Heart right ventricle (tissue), 16 donors: ENCODE measurements around the gene ZDHHC12. TPM values are rescaled to one million over a fixed set of nuclear protein-coding genes. Genes with fewer than 3 reads are reported as not detected.

Experiments
- ATAC-seq, 8 donors: fragments of 200-7000 bp; cut with Tn5 transposase; one replicate each; pipeline ENCODE4 v1.9.1; 2020; ENCODE audit warnings: mild to moderate bottlenecking in 8 of 8, moderate library complexity in 8 of 8, moderate number of reproducible peaks in 1 of 8
- DNase-seq, 2 donors: peaks; one replicate each; pipeline ENCODE4 v3.0.0-alpha.2; 2020
- H3K27ac ChIP-seq, 10 donors: fragments of 200-600 bp; sonication (generic) in 2 of 10; one replicate each; pipeline versions ENCODE4 v1.5.0 to v1.8.0; 2020 to 2022; ENCODE audit warnings: mild to moderate bottlenecking in 3 of 10
- H3K27me3 ChIP-seq, 7 donors: fragments of 200-600 bp; one replicate each; pipeline ENCODE4 v1.8.0; 2021 to 2022; ENCODE audit warnings: mild to moderate bottlenecking in 2 of 7
- H3K36me3 ChIP-seq, 9 donors: fragments of 200-600 bp; sonication (generic) in 1 of 9; one replicate each; pipeline versions ENCODE4 v1.5.0 to v1.8.0; 2020 to 2022; ENCODE audit warnings: mild to moderate bottlenecking in 2 of 9
- H3K4me1 ChIP-seq, 9 donors: fragments of 200-600 bp; sonication (generic) in 1 of 9; one replicate each; pipeline versions ENCODE4 v1.5.0 to v1.8.0; 2020 to 2022; ENCODE audit warnings: mild to moderate bottlenecking in 4 of 9
- H3K4me3 ChIP-seq, 10 donors: fragments of 200-600 bp; sonication (generic) in 2 of 10; one replicate each; pipeline versions ENCODE4 v1.5.0 to v1.8.0; 2020 to 2022; ENCODE audit warnings: mild to moderate bottlenecking in 7 of 10, moderate library complexity in 2 of 10
- H3K9me3 ChIP-seq, 11 donors: fragments of 200-600 bp in 10 of 11; sonication (generic) in 2 of 11; one replicate each; pipeline versions ENCODE4 v1.5.0 to v1.8.0; 2013 to 2022; ENCODE audit warnings: mild to moderate bottlenecking in 2 of 11, control low read depth in 1 of 11, moderate library complexity in 1 of 11
- WGBS, 2 donors: extraction: QIAGEN DNeasy Blood & Tissue Kit; methylation state at CpG; one replicate each; pipeline ENCODE4 v1.1.7; 2013; ENCODE audit warnings: inconsistent platforms in 1 of 2; 5-methylcytosine and 5-hydroxymethylcytosine counted together
- intact Hi-C, 10 donors: fragments of 100-400 bp; cut with DNase I; formaldehyde crosslinking; loops; one replicate each; pipeline versions ENCODE4 v1.11.1 to v1.14.2; 2022
- polyA plus RNA-seq, 2 donors: library from polyadenylated mRNA; stranded (reverse); fragments of 200-250 nt; gene quantifications; one replicate each; pipeline ENCODE4 v1.2.3, GENCODE V29; 2013
- total RNA-seq, 10 donors: library from RNA; stranded (reverse); fragmentation: NEBNext Ultra II Directional in 3 of 10; extraction: Animal tissue kit (Norgen Biotek cat#: 25700) in 3 of 10; gene quantifications; one replicate each; pipeline versions ENCODE4 v1.2.1 to v1.2.4, GENCODE V29; 2021 to 2023
- TF ChIP-seq, protein P1 (sequence below), 9 donors: fragments of 200-600 bp; sonication (generic) in 2 of 9; IDR thresholded peaks; one replicate each; pipeline versions ENCODE4 v1.5.0 to v1.8.0; 2021 to 2022; ENCODE audit warnings: antibody characterized with exemption in 9 of 9, mild to moderate bottlenecking in 5 of 9, moderate library complexity in 1 of 9
- donor health status: Arrhythmogenic right ventricular cardiomyopathy.
- donor health status: ischemic (EF 13 %, LVEDD 7.1; RV severe dilation, severe dysfunction).
- donor health status: healthy with polysubstance abuse.
- donor health status: DM: no; HTN: yes; CAD: no.
- donor health status: DM: no; HTN: no; CAD: no.
- donor health status: ischemic (EF 25% LVEDD 6.9; RV normal size, moderate dysfunction).
- donor health status: ischemic (EF 25% LVEDD 5.7; RV mildly dilated, moderate dysfunction).
- donor health status: healthy.
- donor health status: DM: yes; HTN: yes; CAD: no.
- donor health status: Ischemic cardiomyopathy.
- donor health status: ischemic (EF 35%, LVEDD 5.7; RV mildly dilated, moderate dysfunction).
- donor health status: nonischemic (EF 11% LVEDD 7.7; RV severe dilation, severe dysfunction).
- donor health status: DM: yes; HTN: yes; CAD: no.
- donor health status: PGD.
- donor health status: ischemic (EF 29% LVEDD 5.4; RV normal size, mild dysfunction).
- donor health status: nonischemic (EF 23%, LVEDD 6.1; RV moderate dilation, normal function).

Gene ZDHHC12
- total and polyA plus RNA-seq, 12 donors = 4.1 to 36.6 (median 6.2) TPM

DNA sequence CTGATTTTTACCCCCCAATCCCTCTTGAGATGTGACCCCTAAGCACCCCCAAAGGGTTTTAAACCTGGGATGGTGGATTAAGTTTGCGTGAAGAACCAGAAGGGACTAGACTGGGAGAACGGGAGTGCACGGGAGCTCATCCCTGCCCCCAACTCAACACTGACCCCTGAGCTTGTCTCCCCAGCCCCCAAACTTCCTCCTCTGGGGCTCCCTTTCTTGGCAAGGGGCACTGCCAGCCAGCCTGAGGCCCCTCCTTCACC is 39.9 kb downstream of the ZDHHC12 start:
- no peaks in the 10 kb centered on the region for H3K27me3 ChIP-seq
- DNase-seq (no peak), ATAC-seq (peak in 4 of 8 donors; percentile 2 to 7 (median 6))
- peak overlapping the region; percentile 5 to 96 (median 72) for H3K27ac ChIP-seq
- TF ChIP-seq, protein P1, sequence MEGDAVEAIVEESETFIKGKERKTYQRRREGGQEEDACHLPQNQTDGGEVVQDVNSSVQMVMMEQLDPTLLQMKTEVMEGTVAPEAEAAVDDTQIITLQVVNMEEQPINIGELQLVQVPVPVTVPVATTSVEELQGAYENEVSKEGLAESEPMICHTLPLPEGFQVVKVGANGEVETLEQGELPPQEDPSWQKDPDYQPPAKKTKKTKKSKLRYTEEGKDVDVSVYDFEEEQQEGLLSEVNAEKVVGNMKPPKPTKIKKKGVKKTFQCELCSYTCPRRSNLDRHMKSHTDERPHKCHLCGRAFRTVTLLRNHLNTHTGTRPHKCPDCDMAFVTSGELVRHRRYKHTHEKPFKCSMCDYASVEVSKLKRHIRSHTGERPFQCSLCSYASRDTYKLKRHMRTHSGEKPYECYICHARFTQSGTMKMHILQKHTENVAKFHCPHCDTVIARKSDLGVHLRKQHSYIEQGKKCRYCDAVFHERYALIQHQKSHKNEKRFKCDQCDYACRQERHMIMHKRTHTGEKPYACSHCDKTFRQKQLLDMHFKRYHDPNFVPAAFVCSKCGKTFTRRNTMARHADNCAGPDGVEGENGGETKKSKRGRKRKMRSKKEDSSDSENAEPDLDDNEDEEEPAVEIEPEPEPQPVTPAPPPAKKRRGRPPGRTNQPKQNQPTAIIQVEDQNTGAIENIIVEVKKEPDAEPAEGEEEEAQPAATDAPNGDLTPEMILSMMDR (IDR thresholded peaks at IDR 0.05) = no peak
- H3K9me3 ChIP-seq = no peaks in the 10 kb centered on the region
- intact Hi-C loops = loop anchor here in 4 of 10 donors (5.0 to 10.0 kb wide), 3 partner anchors 49 to 261 kb away; partner anchors contain the start of genes DOLK (in 1 of the 4), NUP188 (in 1 of the 4) and SPTAN1 (in 1 of the 4)
- peak overlapping the region; percentile 47 to 75 (median 58) for H3K4me3 ChIP-seq
- H3K36me3 ChIP-seq = no peaks in the 10 kb centered on the region
- WGBS, 2 donors = 3 to 8% methylated on average over 3 of the region's 3 CpGs
- H3K4me1 ChIP-seq = peaks cover 5 to 53% (median 26%) of the 10 kb centered on the region in 9 donors

DNA sequence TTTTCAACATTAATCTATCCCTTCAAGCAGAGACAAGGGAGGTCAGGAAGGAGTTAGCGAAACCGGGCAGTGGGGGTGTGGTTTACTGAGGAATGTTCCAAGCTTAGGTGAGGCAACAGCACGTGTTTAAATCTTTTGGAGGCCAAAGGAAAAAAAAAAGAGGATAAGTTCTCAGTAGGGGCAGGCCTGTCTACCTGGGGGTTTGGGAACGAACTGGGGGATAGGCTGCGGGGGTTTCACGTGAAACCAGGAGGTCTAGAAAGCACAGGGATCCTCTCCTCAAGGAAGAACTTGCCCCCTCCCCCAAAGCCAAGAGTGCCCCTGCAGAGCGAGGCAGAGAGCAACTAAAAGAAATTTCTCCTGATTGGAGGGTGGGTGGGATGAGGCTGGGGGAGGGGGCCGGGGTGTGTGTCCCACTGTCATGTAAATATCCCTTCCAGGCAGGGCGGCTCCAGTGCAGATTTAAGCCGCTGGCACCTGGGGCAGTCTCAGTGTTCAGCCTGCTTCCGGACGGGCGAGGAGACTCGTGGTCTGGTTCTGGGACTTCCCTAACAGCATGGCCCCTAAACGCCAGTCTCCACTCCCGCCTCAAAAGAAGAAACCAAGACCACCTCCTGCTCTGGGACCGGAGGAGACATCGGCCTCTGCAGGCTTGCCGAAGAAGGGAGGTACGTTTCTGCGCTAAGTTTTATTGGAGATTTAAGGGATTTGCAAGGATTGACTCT is 40.4 kb downstream of the ZDHHC12 start:
- H3K36me3 ChIP-seq = no peaks in the 10 kb centered on the region
- H3K4me3 ChIP-seq = peak overlapping the region; percentile 47 to 75 (median 58)
- peak; percentile 27 to 73 (median 60) for ATAC-seq
- TF ChIP-seq, protein P1 (IDR thresholded peaks at IDR 0.05) = no peak
- peak overlapping the region; percentile 5 to 96 (median 72) for H3K27ac ChIP-seq
- intact Hi-C loops = loop anchor here in 4 of 10 donors (5.0 to 10.0 kb wide), 3 partner anchors 49 to 261 kb away; partner anchors contain the start of genes DOLK (in 1 of the 4), NUP188 (in 1 of the 4) and SPTAN1 (in 1 of the 4)
- 10% methylated on average over 21 of the region's 21 CpGs for WGBS, 2 donors
- DNase-seq = peak; percentile 32 to 42
- H3K4me1 ChIP-seq = peaks cover 5 to 52% (median 25%) of the 10 kb centered on the region in 9 donors
- no peaks in the 10 kb centered on the region for H3K9me3 ChIP-seq
- no peaks in the 10 kb centered on the region for H3K27me3 ChIP-seq

DNA sequence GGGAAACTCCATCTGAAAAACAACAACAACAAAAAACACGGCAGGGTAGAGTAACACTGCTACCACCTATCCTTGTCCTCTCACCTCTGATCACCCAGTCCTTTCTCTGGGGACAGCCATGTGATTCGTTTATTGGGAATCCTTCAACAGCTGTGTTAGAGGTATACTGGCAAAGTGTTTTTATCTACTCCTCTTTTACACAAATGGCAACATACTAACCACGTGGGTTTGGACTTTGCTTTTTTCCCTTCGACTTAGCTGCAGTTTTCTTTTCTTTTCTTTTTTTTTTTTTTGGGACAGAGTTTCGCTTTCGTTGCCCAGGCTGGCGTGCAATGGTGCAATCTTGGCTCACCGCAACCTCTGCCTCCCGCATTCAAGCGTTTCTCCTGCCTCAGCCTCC is 46.1 kb downstream of the ZDHHC12 start:
- ATAC-seq = no peak
- H3K36me3 ChIP-seq = peaks cover 0 to 3% (median 0%) of the 10 kb centered on the region in 9 donors
- intact Hi-C loops = no loop called here
- DNase-seq = no peak
- H3K4me3 ChIP-seq = no peak overlapping the region
- H3K27me3 ChIP-seq = no peaks in the 10 kb centered on the region
- TF ChIP-seq, protein P1 (IDR thresholded peaks at IDR 0.05) = no peak
- 90% methylated on average over 10 of the region's 10 CpGs for WGBS, 2 donors
- H3K27ac ChIP-seq = no peak overlapping the region
- H3K9me3 ChIP-seq = no peaks in the 10 kb centered on the region
- H3K4me1 ChIP-seq = peaks cover 0 to 1% (median 0%) of the 10 kb centered on the region in 9 donors

DNA sequence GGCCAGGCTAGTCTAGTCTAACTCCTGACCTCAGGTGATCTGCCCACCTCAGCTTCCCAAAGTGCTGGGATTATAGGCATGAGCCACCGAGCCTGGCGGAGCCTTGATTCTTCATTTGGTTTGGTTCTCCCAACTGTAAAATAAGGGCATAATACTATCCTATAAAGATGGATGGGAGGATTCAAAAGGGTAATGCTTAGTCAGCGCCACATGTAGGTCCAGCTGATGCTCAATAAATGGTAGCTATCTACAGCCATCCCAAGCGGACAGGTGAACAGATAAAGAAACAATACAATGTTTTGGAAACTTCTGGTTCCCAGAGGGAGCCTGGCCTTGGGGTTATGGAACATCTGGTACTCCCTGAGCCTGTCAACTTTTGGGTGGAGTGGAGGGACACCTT is 48.5 kb downstream of the ZDHHC12 start:
- intact Hi-C loops = no loop called here
- H3K4me3 ChIP-seq = no peak overlapping the region
- no peaks in the 10 kb centered on the region for H3K4me1 ChIP-seq
- no peak overlapping the region for H3K27ac ChIP-seq
- H3K9me3 ChIP-seq = no peaks in the 10 kb centered on the region
- no peak for DNase-seq
- no peak for ATAC-seq
- no peaks in the 10 kb centered on the region for H3K27me3 ChIP-seq
- WGBS, 2 donors = 93 to 98% methylated on average over 4 of the region's 4 CpGs
- TF ChIP-seq, protein P1 (IDR thresholded peaks at IDR 0.05) = no peak
- H3K36me3 ChIP-seq = peaks cover 0 to 3% (median 0%) of the 10 kb centered on the region in 9 donors

Other genes starting within 250 kb of the ZDHHC12 start
- 10 to 100 TPM; 15.0 to 24.5 (median 19.9) TPM for gene GLE1, start 219.4 kb downstream of the ZDHHC12 start, total RNA-seq
- 10 to 100 TPM; 10.5 to 12.4 TPM for gene GLE1, start 219.4 kb downstream of the ZDHHC12 start, polyA plus RNA-seq
- gene SPTAN1, start 171.5 kb downstream of the ZDHHC12 start, total RNA-seq = 100 to 1,000 TPM; 250 to 449 (median 379) TPM
- 100 to 1,000 TPM; 119 to 177 TPM for gene SPTAN1, start 171.5 kb downstream of the ZDHHC12 start, polyA plus RNA-seq
- 10 to 100 TPM; 22.1 to 44.8 (median 30.1) TPM for gene DYNC2I2, start 67.3 kb downstream of the ZDHHC12 start, total RNA-seq
- gene DYNC2I2, start 67.3 kb downstream of the ZDHHC12 start, polyA plus RNA-seq = 10 to 100 TPM; 60.1 to 83.2 TPM
- gene SET, start 34.9 kb downstream of the ZDHHC12 start, total RNA-seq = 100 to 1,000 TPM; 183 to 228 (median 202) TPM
- gene SET, start 34.9 kb downstream of the ZDHHC12 start, polyA plus RNA-seq = 100 to 1,000 TPM in 1 of 2 donors, 10 to 100 TPM in 1; 87.0 to 138 TPM
- 1 to 10 TPM; 3.7 to 8.9 (median 4.7) TPM for gene PKN3, start 21.6 kb downstream of the ZDHHC12 start, total RNA-seq
- 10 to 100 TPM; 10.6 to 12.7 TPM for gene PKN3, start 21.6 kb downstream of the ZDHHC12 start, polyA plus RNA-seq
- gene ZER1, start 47.8 kb upstream of the ZDHHC12 start, total RNA-seq = 10 to 100 TPM; 51.8 to 71.1 (median 60.9) TPM
- gene ZER1, start 47.8 kb upstream of the ZDHHC12 start, polyA plus RNA-seq = 10 to 100 TPM; 24.3 to 36.3 TPM
- 10 to 100 TPM; 15.0 to 21.3 (median 17.8) TPM for gene TBC1D13, start 63.1 kb upstream of the ZDHHC12 start, total RNA-seq
- 10 to 100 TPM; 12.3 to 13.5 TPM for gene TBC1D13, start 63.1 kb upstream of the ZDHHC12 start, polyA plus RNA-seq
- gene ENDOG, start 94.4 kb upstream of the ZDHHC12 start, total RNA-seq = 10 to 100 TPM; 40.9 to 97.2 (median 52.0) TPM
- gene ENDOG, start 94.4 kb upstream of the ZDHHC12 start, polyA plus RNA-seq = 10 to 100 TPM; 51.3 to 98.8 TPM
- gene SPOUT1, start 105.7 kb upstream of the ZDHHC12 start, total RNA-seq = 10 to 100 TPM in 9 of 10 donors, 1 to 10 TPM in 1; 9.9 to 22.1 (median 16.4) TPM
- 10 to 100 TPM; 20.8 to 22.4 TPM for gene SPOUT1, start 105.7 kb upstream of the ZDHHC12 start, polyA plus RNA-seq
- 10 to 100 TPM in 7 of 10 donors, 1 to 10 TPM in 3; 8.9 to 20.3 (median 11.1) TPM for gene KYAT1, start 157.8 kb upstream of the ZDHHC12 start, total RNA-seq
- 10 to 100 TPM; 10.9 to 12.7 TPM for gene KYAT1, start 157.8 kb upstream of the ZDHHC12 start, polyA plus RNA-seq
- gene LRRC8A, start 158.0 kb upstream of the ZDHHC12 start, total RNA-seq = 10 to 100 TPM; 15.2 to 45.1 (median 19.6) TPM
- gene LRRC8A, start 158.0 kb upstream of the ZDHHC12 start, polyA plus RNA-seq = 10 to 100 TPM; 13.2 to 41.7 TPM
- gene PHYHD1, start 196.9 kb upstream of the ZDHHC12 start, total RNA-seq = 10 to 100 TPM; 14.7 to 38.9 (median 21.8) TPM
- gene PHYHD1, start 196.9 kb upstream of the ZDHHC12 start, polyA plus RNA-seq = 10 to 100 TPM; 26.3 to 49.2 TPM
- gene DOLK, start 223.5 kb upstream of the ZDHHC12 start, total RNA-seq = 10 to 100 TPM in 3 of 10 donors, 1 to 10 TPM in 7; 6.0 to 12.0 (median 8.8) TPM
- 10 to 100 TPM in 1 of 2 donors, 1 to 10 TPM in 1; 5.0 to 14.2 TPM for gene DOLK, start 223.5 kb upstream of the ZDHHC12 start, polyA plus RNA-seq
- 10 to 100 TPM; 16.1 to 27.3 (median 20.6) TPM for gene NUP188, start 223.6 kb upstream of the ZDHHC12 start, total RNA-seq
- gene NUP188, start 223.6 kb upstream of the ZDHHC12 start, polyA plus RNA-seq = 10 to 100 TPM; 12.7 to 20.6 TPM